ENCODE results near the gene KCNMB1.
A peak's percentile ranks its signal among the peaks of the same experiment; 100 is the strongest.

KCNMB1 gene

GRCh38 chr5:170338291-170338690 lies 50.9 kb downstream of the KCNMB1 start:
- DNase-seq: no peak

DNA sequence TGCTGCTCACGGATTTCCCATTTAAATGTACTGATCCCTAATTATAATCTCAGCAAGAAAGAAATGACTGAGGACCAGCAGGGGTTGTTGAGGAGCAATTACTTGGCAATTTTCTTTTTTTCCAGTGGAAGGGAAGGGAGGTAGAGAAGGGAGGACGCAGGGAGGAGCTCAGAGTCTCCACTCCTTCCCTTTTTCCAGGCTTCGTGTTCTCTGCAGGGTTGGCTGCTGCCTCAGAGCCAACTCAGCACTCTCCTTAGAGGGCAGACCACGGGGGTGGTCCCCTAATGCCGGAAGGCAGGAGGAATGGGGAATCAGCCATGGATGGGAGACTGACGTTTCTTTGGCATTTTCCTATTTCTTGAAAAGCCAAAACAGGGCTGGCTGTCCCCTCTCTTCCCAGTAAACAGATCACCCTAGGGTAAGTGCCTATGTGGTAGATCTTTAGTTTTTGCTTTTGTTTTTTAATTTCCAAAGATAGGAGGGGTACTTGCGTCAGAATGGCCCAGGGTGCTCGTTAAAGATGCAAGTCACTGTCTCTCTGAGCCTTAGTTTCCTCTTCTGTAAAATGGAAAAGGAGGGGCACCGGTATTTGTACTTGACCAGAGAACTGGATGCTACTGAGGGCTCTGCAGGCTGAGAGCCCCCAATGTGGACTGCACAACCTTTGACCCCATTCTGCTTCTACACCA lies 52.0 kb downstream of the KCNMB1 start:
- no peak for DNase-seq

- DNase-seq: peak; percentile 28
Measured at GRCh38 chr5:170336065-170336464, 53.1 kb downstream of the KCNMB1 start.

DNA sequence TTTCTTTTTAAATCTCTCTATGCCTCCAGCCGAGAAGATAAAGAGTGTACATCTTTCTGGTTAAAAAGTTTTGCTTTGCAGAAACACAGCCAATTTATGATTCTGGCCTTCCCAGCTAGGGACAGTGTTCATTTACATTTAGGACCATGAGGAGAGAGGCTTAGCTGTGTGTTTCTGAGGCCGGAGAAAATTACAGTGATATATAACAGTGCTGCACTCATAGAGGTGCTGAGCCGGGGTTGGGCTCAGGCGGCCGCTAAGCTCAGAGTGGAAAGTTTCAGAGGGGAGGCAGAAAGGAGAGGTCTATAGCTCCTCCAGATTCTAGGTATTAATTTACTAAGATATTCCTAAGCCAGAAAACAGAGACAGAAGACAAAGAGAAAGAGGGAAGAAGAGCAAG lies 54.5 kb downstream of the KCNMB1 start:
- DNase-seq: peak; percentile 21

DNA sequence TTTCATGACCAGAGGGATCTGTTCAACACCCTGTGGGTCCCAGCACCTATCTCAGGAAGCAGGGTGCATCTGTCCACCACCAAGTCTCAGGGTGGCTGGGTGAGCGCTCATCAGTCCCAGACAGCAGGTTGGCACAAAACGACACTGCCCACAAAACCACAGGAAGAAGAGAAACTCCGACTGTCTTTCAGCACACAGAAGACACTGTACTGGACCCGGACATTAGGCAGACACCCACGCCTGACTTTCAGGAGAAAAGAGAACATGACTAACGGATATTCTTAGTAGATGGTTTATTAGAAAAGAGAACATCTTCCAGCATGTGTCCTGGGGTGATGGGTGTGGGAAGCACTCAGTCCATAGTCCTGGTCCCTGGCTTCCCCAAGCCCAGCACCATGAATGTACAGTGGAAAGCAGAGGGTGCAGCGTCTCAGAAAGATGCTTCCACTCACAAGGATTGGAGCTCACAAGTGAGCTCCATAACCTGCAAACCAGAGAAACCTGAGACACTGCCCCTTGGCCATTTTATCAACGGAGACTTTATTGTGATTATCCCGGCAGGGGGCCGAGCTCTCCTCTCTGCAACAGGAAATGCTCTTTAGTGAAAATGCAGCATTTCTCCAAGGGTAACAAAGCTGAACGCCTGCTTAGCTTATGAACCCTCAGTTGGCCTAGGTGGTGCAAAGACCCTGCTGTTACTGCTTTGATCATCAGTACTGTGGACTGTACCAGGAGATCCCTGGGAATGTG lies 55.8 kb downstream of the KCNMB1 start:
- peak; percentile 80 for DNase-seq

GRCh38 chr5:170332058-170332457 lies 57.1 kb downstream of the KCNMB1 start:
- no peak for DNase-seq

GRCh38 chr5:170330568-170331054 lies 58.6 kb downstream of the KCNMB1 start:
- no peak for DNase-seq

DNA sequence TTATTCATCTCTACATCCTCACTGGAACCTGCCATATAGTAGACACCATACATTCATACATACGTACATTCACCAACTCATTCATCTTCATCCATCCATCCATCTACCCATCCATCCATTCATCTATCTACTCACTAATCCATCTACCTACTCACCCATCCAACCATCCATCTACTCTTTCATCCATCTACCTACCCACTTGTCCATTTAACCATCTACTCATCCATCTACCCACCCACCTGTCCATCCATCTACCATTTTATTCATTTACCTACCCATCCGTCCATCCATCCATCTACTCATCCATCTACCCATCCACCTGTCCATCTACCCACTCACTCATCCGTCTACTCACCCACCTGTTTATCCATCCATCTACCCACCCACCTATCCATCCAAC lies 59.6 kb downstream of the KCNMB1 start:
- no peak for DNase-seq

- DNase-seq: no peak
Measured at GRCh38 chr5:170327829-170328228, 61.3 kb downstream of the KCNMB1 start.

DNA sequence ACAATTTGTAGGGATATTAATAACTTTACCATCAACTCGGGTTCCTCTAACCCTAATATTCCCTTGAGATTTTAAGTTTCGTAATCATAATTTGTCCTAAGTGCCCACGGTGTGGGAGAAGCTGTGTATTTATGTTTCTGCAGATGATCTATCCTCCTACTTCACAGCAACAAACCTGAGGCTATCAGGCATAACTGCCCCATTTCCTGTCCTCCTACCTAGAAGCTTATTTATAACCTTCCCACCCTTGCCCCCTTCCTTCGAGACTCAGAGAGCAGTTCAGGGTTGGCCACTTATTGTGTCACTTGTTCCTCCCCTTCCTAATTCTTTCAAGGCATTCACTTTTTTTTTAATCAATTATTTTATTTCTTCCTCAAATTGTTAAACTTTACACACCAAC lies 62.0 kb downstream of the KCNMB1 start:
- DNase-seq: no peak

Measured in CD4-positive, alpha-beta T cell treated with Interleukin-10 for 1 hour (primary cell).